GM04503 (cell line): Measurements from ENCODE around the gene ADAMTS19.
A peak's percentile ranks its signal among the peaks of the same experiment; 100 is the strongest.

Source experiments
- DNase-seq: peaks from one replicate; pipeline ENCODE4 v3.0.0-alpha.2; 2012; ENCODE audit warnings: low read depth

Gene ADAMTS19

DNA sequence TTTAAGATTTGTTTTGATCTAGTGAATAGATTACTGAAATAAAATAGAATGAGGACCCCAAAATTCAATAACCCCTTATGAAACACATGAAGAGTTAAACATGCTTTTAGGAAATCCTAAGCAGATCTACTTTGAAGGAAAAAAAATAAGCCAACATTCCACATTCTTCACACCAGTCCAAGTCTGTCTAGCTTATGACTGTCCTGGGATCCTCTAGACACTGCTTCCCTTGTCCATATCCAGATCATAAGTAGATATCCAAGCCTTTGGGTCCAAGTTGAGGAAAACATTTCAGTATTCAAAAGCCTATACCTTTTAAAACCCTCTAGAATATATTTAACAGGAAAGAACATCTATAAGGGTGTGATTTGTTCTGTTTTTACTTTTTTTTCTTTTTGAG lies 228.9 kb downstream of the ADAMTS19 start:
- no peak for DNase-seq

DNA sequence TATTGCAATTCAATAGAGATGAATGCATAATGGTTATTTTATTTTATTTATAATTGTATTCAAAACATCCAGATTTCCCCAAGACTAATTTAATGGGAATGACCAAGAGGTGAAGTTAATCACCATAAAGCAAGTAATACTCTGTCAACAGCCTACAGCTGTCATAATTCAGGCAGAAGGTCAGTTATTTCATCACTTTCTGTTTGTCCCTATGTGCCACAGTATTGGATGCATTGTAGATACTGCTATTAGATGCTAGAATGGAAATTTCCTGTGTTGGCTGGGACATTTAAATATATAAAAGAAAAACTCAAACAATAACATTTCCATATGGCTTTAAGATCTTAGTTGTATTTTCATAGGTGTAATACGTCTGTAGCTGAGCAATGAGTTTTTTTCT lies 231.1 kb downstream of the ADAMTS19 start:
- DNase-seq = no peak

DNA sequence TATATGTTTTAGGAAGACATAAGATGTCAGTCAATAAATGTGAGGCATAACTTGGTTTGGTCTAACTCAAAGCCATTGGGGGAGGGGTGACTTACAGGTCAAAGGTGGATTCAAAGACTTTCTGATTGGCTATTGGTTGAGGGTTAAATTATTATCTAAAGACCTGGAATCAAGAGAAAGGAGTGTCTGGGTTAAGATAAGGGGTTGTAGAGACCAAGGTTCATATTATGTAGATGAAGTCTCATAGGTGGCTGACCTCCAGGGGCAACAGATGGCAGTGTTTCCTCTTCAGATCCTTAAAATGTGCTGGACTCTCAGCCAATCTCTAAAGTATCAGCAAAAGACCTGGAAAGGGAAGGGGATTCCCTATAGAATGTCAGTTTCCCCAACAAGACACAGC lies 236.5 kb downstream of the ADAMTS19 start:
- no peak for DNase-seq

DNA sequence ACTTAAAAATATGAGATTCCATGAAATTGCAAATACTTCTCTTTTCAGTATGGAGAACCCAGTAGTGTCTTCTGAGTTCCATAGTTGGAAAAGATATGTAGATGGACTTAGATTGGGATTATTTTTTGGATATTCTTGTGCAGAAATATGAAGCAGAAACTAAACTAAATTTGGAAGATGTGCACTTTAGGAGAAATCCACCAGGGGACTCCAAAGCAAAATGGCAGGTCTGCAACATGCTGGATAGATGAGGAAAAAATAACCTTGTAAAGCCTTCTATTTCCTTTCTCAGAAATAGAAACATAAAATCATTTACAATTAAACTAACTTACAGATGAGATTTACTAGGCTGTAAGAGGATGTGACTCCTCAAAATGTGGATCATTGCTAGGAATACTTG lies 238.6 kb downstream of the ADAMTS19 start:
- DNase-seq = no peak

DNA sequence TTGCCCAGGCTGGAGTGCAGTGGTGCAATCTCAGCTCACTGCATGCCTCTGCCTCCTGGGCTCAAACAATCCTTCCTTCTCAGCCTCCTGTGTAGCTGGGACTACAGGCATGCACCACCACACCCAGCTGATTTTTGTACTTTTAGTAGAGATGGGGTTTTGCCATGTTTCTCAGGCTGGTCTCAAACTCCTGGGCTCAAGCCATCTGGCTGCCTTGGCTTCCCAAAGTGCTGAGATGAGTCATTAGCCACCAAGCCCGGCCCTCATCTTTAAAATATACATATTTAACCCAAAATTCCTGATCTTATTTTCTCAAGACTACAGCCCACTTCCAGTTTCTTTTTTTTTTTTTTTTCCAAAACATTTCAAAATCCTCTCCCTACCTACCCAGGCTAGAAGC lies 256.1 kb downstream of the ADAMTS19 start:
- no peak for DNase-seq

DNA sequence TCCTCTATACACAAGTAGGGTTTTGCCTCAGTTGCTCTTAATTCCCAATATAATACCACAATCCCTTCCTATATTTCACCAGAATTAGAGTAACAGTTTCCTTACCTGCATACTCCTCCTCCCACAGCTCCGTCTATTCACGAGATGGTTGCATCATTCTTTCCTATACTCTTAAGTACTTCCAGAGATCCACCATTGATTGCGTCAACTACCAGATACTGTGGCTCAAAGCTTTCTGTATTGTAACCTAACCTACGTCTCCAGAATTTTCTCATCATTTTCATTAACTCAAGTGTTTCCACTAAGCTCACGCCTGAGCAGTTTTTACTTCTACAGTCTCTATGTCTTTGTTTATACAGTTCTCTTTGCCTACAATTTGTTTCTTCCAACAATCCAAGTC lies 256.6 kb downstream of the ADAMTS19 start:
- no peak for DNase-seq

DNA sequence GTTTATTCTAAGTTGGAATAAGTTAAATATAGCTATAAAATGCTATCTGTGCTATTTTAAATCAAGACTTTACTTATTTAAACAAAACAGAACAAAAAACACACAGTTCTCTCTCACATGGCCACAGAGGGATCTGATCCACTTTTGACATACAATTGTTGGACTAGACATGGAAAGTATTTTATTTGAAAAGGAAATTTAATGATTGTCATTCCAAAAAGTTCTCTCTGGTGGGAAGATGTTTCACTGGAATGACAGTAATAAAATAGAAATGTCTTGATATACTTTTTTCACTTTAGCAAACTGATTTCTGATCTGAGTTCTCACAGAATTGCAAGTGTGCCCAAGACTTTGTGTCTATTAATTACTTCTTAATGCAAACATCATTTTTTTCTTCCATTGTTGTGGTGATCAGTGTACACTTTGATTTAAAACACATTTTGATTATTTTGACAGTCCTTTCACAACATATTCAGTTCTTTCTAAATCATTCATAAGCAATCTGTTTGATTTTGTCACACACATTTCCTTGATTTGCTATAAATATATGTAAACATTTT lies 257.7 kb downstream of the ADAMTS19 start:
- DNase-seq = no peak

DNA sequence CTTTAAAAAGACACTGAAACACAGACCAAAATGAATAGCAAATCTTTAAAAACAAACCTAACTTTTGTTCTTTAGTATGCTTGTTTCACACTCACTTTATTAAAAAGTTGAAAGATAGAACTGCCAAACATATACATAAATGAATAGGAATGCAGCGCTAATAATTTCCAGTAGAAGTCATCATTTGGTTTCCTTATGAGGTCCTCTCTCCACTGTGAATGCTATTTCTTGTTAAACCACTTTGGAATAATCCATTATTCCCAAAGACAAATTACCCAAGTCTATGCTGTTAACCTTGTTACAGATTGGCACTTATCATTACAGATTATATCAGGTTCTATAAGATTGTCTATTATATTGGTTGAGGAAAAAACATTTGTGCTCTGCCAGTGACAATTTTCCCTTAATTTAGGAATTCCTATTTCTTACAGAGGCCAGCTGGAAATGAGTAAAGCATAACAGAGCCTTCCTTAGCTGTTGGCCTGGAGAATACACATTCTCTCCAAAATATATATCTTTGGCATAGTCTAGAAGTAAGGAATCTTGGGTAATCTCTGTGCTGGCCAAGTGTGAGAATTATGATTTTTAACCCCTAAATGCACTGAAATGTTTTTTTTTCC lies 258.5 kb downstream of the ADAMTS19 start:
- no peak for DNase-seq

DNA sequence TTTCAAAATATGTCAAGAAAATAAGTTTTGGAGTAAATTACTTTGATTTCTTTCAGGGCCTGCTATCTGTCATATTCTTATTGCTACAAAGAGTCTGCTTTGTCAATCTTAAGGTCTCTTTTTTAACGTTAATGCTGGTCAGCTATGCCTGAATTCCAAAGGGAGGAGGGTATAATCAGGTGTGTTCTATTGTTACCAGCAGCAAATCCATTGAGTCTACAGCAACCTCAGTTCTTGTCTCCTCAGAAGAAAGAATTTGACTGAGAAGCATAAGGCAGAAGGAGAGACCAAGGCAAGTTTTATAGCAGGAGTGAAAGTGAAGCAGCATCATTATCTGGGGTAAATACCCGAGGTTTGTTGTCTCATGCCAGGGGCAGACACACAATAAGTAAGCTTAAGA lies 264.1 kb downstream of the ADAMTS19 start:
- DNase-seq = no peak

DNA sequence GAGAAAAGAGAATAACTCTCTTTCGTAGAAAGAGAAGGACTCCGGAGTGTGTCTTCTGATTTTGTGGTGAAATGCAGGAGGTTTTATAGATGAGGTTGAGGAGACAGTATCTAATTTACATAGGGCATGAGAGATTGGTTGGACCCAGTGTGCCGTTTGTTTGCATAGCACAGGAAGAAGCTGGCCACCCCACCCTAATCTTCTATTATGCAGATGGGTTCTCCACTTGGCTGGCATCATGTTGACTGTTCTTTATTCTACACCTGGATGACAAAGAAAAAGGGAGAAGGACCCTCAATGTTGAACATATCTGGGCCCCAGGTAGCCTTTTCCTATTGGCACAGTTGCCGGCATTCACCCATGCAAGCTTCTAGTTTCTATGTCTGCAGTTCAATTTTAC lies 264.5 kb downstream of the ADAMTS19 start:
- no peak for DNase-seq

DNA sequence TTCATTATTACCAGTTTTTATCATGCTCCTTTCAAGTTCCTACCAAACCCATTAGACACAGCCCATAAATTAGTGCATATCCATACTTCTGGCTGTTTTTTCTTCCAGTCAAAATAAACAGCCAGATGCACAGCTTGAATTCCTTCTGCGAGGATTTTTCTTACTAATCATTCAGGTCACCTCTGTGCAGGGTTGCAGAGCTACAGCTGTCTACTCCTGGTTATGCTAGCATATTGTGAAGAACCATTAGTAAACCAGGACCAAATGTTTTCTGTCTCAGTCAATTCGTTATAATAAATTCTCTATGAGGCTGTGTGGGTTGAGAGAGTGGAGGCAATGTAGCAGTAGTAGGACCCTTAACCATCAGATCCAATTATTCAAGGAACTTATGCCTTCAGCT lies 279.7 kb downstream of the ADAMTS19 start:
- DNase-seq = no peak

DNA sequence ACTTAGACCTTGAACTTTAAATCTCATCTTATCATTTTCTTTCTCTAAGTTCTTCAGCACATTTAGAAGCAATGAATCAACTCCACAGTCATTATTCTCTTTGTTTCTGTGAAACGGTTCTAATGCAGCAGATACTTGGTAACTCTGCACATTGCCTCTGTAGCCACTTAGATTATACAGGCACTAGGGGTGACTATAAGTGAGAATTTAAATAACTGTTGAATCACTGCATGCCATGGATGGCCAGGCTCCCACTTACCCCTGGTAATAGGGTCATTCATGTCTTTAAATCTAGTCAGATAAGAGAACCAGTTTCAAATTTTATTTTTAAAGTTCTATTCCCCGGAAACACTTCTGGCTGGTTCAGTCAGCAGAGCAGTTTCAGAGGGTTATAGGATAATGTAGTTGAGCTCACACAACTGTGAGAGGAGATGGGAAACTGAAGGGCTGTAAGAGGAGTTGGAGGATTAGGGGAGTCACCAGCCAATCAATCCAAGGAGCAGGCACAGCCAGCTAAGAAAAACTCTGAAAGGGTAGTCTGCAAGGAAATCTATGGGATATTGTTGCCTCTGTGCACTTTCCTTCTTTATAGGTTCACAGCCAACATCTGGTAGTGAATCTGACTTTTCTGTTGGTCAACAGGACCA lies 283.6 kb downstream of the ADAMTS19 start:
- no peak for DNase-seq

DNA sequence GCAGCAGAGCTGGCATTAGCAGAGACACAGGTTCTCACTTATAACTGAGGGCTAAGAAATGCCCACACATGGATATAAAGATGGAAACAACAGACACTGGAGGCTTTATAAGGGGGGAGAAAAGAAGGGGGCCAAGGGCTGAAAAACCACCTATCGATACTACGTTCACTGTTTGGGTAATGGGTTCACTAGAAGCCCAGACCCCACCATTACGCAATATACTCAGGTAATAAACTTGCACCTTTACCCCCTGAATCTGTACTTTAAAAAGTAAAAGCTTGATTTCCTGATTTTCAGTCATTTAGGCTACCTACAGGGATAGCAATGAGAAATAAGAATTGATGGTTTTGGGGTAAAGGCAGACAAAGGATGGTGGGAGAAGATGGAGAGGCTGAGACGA lies 285.9 kb downstream of the ADAMTS19 start:
- DNase-seq = no peak

DNA sequence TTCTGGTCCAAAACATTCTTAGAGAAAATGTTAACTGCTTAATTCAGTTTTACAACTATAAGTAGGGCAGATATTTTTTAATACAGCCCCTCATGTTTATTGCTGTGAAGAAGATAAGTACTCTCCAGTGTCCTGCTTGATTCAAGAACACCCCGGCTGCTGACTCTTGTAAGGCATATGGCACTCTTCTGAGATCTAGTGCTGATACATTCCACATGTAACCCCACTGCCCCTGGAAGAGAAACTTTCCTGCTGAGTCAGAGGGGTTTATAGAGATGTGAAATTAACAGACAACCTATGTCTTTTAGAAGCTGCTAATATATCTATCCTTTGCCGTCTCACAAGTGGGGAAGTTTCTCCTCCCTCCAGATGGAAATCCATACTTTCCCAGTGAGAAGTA lies 286.8 kb downstream of the ADAMTS19 start:
- DNase-seq = no peak

DNA sequence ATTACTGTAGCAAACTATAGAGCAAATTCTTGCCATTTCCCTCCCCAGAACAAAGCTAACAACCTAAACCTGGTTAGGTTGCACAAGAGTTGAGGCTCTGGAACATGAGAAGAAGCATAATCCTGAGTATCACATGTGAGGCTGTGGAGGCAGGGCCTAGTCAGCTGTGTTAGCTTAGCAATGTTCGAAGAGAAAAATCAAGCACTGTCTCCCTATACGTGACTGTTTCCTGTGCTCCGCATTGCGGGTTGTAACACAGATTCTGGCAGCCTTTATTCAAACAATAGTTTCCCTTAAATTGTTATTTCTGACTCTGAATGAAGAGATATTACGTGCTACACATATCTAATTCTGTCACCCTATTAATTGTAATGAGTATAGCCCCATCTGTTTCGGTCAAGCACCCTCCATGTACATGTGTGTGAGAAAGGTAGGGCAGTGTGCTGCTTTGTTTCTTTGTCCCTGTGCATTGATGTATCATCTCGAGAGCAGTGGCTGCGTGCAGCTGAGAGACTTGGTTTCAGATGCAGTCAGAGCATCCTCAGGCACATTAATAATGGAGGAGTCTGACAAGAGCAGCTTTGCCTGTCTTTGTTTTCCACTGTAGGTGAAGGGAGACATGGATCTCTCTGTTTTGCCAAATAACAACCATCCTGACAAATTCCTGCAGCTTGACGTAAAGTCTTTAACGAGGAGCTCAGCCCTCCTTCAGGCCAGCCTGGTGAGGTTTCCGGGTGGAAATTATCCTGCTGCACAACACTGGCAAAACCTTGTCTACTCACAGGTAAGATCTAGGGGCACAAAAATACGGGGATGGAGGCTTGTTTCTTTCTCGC lies 287.7 kb downstream of the ADAMTS19 start, which contains the start of gene MINAR2:
Gene MINAR2, plus strand, starts transcription at position 523 of the 836 bp plus-strand sequence. Its CDS starts 97 bp downstream, at position 620.
- DNase-seq = no peak

DNA sequence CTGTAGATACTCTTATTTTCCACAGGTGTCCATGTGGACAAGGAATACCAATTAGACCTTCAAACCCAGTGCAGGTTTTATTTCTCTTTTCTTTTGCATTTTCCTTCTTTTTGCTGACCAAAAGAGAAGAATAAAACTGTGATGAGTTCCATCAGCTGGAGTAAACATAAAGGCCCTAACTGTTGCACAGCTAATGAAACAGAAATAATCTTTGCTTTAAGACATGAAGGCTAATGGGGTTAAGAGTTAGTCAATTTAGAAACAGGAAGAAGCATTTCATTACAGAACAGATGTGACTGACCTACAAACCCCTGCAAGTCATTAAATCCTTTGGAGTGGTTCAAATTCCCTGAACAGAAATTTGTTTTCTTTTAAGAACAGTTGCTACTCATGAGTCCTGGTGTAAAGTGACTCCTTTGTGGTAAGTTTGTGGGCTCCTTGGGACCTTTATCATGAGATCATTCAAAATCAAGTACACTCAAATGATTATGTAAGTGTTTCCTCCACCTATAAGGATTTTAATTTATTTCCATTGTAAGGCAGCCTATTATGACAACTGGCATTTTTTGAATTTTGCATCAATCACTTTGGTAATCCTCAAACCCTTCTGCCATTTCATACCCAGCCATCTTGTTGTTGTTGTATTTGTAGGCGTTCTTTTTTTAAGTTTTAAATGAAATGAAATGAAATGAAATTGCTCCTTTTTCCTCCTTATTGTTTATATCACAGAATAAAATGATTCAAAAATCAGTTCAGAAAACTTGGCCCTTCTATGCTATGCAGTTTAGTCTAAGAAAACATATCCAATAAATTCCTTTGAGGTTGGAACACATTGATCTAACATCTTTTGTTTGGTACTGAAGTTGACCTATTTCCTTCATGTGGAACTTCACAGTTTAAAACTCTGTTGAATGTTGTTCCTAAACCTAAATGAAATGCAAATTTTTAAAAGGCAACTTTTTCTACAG lies 289.1 kb downstream of the ADAMTS19 start:
- DNase-seq = no peak

DNA sequence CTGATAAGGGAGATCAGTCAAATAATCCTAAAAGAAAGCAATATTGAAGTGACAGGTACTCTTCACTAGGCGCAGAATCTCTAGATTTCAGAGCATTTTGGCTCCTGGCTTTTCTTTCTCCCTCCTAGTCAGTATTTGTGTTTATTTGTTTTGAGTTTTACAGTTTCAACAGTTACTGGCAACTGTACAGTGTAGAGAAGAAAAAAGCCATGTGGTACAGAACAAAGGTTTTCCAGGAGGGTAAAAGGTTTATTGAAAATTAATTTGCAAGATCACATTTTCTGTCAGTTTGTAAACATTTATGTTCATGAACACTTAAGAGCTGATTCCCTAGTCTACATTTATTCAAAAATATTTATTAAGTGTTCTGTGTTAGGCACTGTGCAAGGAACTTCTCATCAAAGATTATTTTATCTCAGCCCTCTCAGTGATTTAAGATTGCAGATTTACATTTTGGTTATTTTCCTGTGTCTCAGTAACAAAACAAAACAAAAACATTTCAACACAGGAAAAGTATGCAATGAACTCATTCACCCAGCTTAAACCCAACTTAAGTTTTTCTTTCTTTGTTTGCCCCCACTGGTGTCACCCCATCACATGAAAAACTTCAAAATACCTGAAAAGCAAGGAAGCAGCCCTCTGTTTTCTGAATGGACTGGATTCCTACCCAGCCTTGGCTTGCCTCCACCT lies 300.7 kb downstream of the ADAMTS19 start:
- DNase-seq = no peak

DNA sequence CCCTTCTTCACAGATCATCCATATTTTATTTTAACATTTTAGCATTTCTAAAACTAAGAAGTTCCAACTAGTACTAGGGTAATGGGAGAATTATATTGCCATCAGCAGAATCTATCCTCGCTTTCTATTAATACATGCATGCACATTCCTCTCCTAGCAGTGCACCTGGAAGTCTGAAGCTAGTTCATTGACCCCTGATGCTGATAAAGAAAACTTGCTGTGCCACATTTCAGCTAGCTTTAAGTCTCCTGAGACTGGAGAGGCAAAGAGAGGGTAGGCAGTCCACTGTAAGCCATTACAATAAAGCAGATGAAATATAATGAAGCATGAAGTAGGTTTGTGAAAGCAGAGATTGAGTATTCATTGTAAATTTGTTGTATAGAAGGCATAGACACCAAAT lies 303.6 kb downstream of the ADAMTS19 start:
- no peak for DNase-seq

DNA sequence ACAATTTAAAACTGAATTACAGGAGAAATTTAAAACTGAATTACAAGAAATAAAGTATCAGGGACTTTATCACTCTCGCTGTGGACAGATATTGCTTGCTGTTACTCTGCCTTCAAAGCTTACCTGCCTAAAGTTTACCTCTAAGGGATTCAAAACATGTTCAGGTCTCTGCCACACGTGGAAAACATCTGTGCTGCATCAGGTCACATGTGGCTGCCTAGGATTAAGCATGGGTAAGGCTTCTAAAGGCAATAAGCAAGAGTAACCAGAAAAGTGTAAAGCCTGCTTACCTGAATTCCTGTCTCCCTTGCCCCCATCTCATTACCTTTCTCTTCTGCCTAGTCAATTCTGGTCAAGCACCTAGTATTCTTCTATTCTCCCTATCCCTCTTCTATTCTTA lies 306.7 kb downstream of the ADAMTS19 start:
- DNase-seq = no peak

DNA sequence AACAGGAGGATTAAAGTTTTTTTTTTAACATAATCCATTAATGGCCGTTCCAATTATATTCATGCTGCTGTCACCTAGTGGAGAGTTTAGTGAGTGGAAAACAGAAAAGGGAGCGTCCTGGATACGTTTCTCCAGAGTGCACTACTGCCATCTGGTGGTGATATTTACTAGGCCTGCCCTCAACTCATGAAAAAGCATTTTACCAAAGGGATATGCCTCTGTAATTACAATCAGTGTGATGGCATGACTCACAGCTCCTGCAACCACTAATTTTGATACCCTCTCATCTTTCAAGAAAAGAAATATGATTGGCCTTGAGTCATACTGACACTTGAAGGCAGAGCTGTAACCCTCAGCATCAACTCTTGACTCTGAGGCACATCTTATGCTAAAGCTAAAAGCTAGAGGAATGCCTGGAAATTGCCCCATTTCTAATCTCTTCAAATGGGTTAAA lies 307.9 kb downstream of the ADAMTS19 start:
- DNase-seq = peak; percentile 37

DNA sequence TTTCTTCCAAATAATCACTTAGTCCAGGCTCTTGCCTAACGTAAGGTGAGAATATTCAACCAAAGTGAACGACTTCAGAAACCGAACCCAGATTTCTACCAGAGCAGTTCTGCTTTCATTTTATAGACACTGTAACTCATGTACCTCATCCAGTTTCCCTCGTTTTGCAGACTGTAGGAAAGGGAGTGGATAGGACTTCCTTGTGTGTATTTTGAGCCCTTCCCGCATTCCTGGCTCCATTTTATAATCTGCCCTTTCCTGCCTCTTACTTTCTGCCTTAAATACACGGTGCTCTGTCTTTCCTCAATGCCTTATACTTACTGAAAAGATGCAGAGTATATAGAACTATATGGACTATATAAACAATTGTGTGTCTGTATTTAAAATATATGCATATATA lies 308.6 kb downstream of the ADAMTS19 start:
- DNase-seq = no peak
